Measurements from ENCODE around the gene SFTPD.
A peak's percentile ranks its signal among the peaks of the same experiment; 100 is the strongest.

SFTPD gene

DNA sequence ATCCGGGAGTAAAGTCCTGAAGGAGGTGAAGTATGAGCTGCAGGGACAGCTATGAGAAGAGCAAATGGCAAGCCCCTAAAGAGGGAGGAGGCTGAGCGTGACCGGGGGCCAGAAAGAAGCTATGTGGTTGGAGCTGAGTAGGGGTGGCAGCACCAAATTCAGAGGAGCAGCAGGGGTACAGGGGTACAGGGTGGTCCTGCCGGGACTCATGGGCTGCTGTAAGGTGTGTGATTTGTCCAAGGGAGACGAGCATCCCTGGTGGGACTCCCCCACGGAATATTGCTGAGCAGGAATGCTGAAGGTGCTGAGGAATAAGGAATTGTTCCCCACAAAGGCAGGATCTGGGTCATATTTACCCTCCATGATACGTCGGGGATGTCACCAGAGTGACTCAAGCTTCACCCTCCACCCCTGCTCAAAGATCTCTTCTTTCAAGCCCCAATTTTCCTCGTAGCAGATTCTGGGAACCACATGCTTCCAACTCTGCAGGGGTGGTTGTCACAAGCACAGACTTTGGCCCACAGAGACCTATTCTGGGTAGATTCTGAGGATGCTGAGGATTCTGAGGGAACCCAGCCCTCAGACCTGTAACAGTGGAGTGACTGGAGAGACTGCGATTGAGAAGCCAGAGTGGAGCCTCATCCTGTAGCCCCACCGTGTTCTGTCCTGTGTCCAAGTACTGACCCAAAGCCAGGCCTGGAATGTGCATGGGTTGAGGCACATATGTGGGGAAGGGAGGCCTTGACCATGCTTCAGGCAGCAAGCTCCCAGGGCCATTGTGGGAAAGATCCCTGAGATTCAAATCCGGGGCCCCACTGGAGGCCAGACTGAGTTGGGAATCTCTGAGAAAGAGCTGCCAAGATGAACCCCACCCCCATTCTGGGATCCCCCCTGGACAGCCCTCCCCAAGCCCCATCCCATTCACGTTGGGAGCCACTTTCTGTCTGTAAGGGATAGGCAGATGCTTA, 4.2 kb downstream of the SFTPD start:
- DNase-seq, result no peak

- no peak for DNase-seq
Measured at GRCh38 chr10:79943871-79944270, 5.0 kb downstream of the SFTPD start.

DNA sequence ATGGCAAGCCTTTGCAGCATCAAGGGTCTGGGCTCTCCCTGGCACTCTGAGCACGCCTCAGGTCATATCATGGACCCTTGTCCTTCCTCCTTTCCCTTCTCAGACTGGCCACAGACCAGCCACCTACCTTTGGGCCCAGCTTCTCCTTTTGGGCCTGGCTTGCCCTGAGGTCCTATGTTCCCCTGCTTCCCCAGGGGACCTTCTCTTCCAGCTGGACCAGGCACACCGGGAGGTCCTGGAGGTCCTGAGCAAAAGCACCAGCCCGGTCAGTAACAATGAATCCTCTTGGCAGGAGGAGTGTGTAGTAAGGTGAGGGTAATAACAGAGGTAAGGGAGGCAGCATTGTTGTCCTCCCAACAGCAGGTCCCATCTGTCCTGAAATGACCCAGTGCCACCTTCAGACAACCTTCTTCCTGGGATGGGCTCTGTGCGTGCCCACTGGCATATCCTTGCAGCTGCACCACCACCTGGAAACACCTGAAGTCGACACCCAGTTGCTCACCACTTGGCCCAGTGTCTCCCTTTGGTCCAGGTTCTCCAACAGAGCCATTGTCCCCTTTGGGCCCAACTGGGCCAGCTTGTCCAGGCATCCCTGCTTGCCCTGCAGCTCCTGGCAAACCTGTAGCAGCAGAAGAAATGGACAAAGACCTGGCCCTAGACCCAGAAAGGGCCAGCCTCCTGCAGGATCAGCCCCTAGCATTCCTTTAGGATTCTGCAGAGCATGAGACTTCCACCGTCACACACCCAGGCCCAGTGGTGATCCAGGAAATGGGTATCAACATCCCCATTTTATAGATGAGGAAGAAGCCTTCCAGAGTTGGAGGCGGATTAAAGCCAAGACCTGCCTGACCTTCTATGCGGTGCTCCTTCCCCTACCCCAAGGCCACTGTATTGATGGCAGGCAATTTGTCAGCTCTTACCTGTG, 6.4 kb downstream of the SFTPD start:
- DNase-seq, result no peak

GRCh38 chr10:79941585-79942210, 7.2 kb downstream of the SFTPD start:
- DNase-seq, result no peak

DNA sequence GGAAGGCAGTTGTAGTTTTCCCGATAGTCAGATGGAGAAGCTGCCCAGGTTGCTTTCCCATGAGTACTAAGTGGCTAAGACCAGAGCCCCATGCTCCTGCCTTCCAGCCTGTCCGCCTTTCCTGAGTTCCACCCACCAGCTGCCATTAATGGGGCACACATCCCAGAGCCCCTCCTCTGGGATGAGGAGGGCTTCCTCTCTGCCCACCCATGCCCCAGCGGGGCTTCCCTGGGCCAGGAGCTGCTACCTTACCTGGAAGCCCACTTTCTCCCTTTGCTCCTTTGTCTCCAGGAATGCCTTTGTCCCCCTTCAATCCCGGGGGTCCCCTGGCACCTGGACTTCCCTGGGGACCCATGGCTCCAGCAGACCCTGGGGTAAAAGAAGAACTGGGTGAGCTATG, 7.8 kb downstream of the SFTPD start:
- DNase-seq, result no peak

DNA sequence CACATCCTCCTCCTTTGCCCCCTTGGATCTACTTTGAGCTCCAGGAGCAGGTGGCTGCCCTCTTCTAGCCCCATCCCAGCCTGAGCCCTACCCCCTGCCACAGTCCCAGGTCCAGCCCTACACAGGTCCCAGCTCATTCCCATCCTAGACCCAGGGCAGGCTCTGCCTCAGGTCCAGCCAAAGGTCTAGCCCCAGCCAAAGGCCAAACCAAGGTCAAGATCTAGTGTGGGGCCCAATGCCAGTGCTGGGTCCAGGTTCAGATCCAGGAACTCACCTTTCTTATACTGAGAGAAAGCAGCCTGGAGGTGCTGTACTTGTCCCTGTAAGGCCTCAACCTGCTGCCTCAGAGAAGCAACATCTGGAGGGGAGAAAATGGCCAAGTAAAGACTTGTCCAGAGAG, 8.5 kb downstream of the SFTPD start:
- DNase-seq, result no peak

- no peak for DNase-seq
Measured at GRCh38 chr10:79939969-79940368, 8.9 kb downstream of the SFTPD start.

- DNase-seq, result no peak
Measured at GRCh38 chr10:79938728-79939406, 10.0 kb downstream of the SFTPD start.

DNA sequence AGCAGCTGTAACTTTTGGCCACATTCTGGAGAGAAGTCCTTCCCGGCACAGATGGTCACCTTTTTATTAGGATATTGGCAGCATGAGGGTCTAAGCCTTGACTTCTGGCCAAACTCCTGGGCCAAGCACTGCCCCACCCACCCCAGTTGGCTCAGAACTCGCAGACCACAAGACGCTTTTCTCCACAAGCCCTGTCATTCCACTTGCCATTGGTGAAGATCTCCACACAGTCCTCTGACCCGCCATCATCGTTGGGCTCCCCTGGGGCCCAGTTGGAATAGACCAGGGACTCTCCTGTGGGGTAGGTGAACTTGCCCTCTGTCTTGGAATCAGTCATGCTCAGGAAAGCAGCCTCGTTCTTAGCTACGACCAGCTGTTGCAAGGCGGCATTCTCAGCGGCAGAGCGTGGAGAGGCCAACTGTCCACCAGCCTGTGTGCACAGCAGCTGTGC, 11.2 kb downstream of the SFTPD start:
- no peak for DNase-seq

- no peak for DNase-seq
Measured at GRCh38 chr10:79936625-79937615, 12.0 kb downstream of the SFTPD start.

DNA sequence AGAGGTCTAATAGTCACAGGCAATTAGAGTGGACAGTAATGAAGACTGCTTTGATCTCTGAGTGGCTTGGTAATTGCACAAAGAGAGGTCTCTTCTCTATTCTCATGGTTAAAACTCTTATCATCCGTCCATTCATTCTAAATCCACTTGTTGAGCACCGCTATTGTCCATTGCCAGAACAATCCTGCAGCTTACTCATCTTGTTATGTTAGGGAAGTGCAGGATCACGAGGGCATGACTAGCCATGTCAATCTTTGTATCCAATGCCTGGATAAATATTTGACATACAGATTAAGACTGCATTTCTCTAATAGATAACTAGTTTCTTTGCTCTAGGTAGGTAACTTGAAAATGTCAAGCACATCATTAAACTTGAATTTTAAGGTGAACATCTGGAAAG, 14.9 kb downstream of the SFTPD start:
- no peak for DNase-seq

DNA sequence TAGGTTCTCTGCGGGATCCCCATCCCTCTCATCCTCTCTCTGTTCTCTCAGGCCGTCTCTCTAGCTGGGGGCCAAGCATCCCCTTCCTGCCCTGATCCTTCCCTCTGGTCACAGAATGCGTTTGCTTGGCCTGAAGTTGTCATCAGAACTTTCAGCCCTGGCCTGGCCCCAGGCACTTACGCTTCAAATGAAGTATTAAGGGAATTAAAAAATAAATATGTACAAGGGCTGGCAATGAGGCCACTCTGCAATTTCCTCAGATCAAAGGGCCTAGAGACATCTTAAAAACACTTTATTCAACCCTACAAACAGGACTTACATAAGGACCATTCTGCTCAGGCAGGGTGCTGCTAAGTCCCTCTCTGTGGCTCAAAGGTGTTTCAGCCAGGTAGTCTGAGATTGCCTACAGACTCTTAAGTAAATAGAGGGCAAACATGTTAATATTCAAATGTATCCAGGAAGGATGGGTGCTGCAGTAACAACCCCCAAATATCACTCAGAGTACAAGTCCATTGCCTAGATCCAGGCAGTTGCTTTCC, 16.0 kb downstream of the SFTPD start:
- no peak for DNase-seq

DNA sequence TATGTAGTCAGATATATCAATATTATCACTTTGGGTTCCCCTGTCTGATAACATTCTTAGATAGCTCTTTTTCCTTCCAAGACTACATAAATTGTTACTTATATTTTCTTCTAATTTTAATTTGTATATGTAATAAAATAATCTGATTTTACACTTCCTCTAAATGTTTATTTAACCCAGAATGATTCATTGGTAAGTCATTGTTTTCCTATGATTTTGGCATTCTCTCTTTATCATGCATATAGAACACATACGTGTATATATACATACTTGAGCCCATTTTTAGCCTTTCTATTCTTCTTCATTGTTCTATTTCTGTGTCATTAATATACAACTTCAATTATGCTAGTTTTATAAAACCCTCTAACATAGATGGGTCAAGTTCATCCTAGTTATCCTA, 16.6 kb downstream of the SFTPD start:
- DNase-seq, result no peak

DNA sequence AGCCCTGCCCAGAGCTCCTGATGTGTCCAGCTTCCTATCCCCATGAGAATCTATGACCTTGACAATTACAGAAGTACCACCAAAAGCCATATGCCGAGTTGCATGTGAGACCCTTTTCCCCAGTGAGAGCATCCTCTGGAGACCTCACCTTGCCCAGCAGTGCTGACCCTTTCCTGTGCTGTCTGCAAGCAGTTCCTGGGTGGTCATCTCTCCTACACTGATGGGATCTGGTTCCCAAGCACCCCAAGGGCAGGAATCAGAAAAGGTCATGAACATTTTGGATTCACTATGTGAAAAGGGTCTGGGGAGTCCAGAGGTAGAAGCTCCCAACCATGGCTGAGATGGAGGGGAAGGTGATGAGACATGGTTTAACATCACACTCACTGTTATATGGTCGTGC, 18.2 kb downstream of the SFTPD start:
- DNase-seq, result no peak

DNA sequence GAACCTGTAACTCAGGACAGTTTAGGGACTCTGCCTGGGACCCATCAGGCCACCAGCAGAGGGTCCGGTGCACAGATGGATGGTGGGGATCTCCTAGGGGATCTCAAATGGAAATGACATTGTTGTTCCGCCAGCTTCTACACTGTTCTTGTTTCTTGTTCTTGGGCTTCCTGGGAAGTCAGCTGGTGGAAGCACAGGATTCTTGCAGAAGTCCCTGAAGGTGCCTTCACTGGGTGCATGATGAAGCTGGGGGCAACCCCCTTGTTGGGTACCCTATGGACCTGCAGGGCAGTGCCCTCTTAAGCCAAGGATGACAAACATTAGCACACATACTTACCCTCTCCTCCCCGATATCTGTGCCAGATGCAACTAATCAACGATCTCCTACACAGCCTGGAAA, 18.6 kb downstream of the SFTPD start:
- no peak for DNase-seq

- peak; percentile 14 for DNase-seq
Measured at GRCh38 chr10:79929409-79929904, 19.4 kb downstream of the SFTPD start.

DNA sequence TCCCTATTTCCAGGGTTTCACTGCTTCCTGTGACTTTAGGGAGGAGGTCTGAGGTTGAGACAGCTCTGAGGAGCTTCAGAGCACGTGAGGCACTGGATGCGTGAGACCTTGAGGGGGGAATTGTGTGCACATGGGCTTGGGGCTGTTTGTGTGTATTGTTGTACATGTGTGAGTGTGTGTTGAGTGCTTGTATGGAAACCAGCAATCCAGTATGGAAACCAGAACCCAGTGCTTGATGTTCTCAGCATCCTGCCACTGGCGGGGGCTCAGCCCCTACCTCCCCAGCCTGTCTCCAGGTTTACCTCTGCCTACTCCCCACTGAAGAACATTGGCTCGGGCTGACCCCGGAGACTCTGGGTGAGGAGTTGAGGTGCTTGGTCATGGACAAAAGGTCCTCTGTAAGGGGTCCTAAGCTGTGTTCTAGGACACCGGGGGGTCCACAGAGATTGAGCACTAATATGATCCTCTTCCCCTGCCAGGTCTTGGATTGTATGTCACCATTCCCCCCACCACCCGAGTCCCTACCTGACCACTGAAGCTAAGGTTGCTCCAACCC, 20.8 kb downstream of the SFTPD start:
- DNase-seq, result no peak

- no peak for DNase-seq
Measured at GRCh38 chr10:79927111-79927828, 21.6 kb downstream of the SFTPD start.

DNA sequence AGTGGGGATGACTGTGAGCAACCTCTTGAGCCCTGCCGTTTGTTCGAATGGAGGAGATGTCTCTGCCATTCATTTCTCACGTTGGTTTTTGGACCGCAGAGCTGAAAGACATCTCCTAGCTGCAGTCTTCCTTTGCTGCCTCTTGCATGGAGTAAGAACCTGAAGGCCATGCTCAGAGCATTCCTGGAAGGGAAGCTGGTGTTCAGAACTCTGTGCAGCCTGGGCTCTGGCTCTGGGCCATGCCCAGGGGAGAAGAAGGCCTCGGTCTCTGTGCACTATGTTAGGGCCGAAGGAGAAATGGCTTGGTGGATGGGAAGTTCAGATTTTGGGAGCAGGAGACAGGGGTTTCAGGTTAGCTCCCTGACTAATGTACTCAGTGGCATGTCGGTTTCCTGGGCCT, 22.9 kb downstream of the SFTPD start:
- DNase-seq, result no peak

DNA sequence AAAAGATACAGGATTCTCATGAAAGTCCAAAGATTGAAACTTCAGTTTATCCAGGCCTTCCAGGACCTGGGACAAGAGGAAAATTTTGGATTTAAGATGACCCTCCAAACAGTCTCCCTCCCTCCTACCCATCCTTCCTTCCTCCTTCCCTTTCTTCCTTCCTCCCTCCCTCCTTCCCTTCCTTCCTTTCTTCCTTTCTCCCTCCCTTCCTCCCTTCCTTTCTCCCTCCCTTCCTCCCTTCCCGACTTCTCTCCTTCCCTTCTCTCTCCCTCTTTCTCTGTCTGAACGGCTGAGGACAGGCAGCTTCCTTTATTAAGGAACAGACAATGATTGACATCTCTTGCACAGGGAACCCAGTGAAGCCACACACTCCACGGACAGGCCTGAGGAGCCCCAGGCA, 23.3 kb downstream of the SFTPD start:
- DNase-seq, result no peak
